Activated T-helper 1 cell treated with Interleukin-2 at 50 U/mL for 16 hours (primary cell): Measurements from ENCODE around the gene FLT4.
"Not testable (repeated sequence)": the region's sequence is repeated elsewhere in the genome, so short reads cannot be mapped to it uniquely, and the experiment has no call there.

ENCODE experiments used
- DNase-seq: peaks from one replicate; pipeline ENCODE4 v3.0.0-alpha.2; 2020; ENCODE audit warnings: low read depth

FLT4 gene

GRCh38 chr5:180649297-180650039 is at the start of gene FLT4:
Gene FLT4 (minus strand): TSS chr5:180649600. CDS start chr5:180649545, 55 bp downstream.
- DNase-seq, result no peak

- no peak for DNase-seq
Observed at GRCh38 chr5:180699042-180699441, 49.6 kb upstream of the FLT4 start.

- DNase-seq, result no peak
Observed at GRCh38 chr5:180696116-180696515, 46.7 kb upstream of the FLT4 start.

GRCh38 chr5:180692429-180692828 is 43.0 kb upstream of the FLT4 start:
- no peak for DNase-seq

- no peak for DNase-seq
Observed at GRCh38 chr5:180691046-180691445, 41.6 kb upstream of the FLT4 start.

- no peak for DNase-seq
Observed at GRCh38 chr5:180690562-180690961, 41.2 kb upstream of the FLT4 start.

- DNase-seq, result no peak
Observed at GRCh38 chr5:180689775-180690174, 40.4 kb upstream of the FLT4 start.

- DNase-seq, result peak; percentile 11
Observed at GRCh38 chr5:180689071-180689694, 39.8 kb upstream of the FLT4 start.

GRCh38 chr5:180688330-180689070 is 39.1 kb upstream of the FLT4 start:
- no peak for DNase-seq

GRCh38 chr5:180686799-180687198 is 37.4 kb upstream of the FLT4 start:
- not testable (repeated sequence) for DNase-seq

- no peak for DNase-seq
Observed at GRCh38 chr5:180684623-180685161, 35.3 kb upstream of the FLT4 start.

GRCh38 chr5:180683220-180683922 is 34.0 kb upstream of the FLT4 start:
- DNase-seq, result no peak

- DNase-seq, result no peak
Observed at GRCh38 chr5:180682560-180682959, 33.2 kb upstream of the FLT4 start.

GRCh38 chr5:180682008-180682407 is 32.6 kb upstream of the FLT4 start:
- not testable (repeated sequence) for DNase-seq

GRCh38 chr5:180678319-180678718 is 28.9 kb upstream of the FLT4 start:
- DNase-seq, result not testable (repeated sequence)

- DNase-seq, result no peak
Observed at GRCh38 chr5:180675036-180675635, 25.7 kb upstream of the FLT4 start.

- not testable (repeated sequence) for DNase-seq
Observed at GRCh38 chr5:180674090-180674475, 24.7 kb upstream of the FLT4 start.

GRCh38 chr5:180673371-180674089 is 24.1 kb upstream of the FLT4 start:
- DNase-seq, result no peak

- DNase-seq, result not testable (repeated sequence)
Observed at GRCh38 chr5:180671958-180672524, 22.6 kb upstream of the FLT4 start.

GRCh38 chr5:180670586-180671359 is 21.4 kb upstream of the FLT4 start:
- DNase-seq, result peak; percentile 15
